GM12878 (cell line): ENCODE results near the gene PPP1R13B. TPM values are rescaled to one million over a fixed set of nuclear protein-coding genes. Genes with fewer than 3 reads are reported as not detected.

Experiments used
- ATAC-seq: fragments of 200-7000 bp; cut with Tn5 transposase; 3 replicates; pipeline ENCODE4 v1.9.1; 2020; ENCODE audit warnings: mild to moderate bottlenecking, moderate library complexity
- BruUV-seq: library from RNA; stranded (reverse); fragments of 400-500 nt; replicated peaks from 2 replicates; lab custom pipeline; 2021; lab: Mats Ljungman, UMichigan
- CTCF ChIA-PET: fragments of 300-600 bp; sonication (Branson Sonifier 250); formaldehyde crosslinking; extraction: SDS; loops from one replicate; lab custom pipeline; 2021; ENCODE audit warnings: inconsistent platforms; lab: Yijun Ruan, JAX
- POLR2A ChIA-PET: fragments of 350-600 bp; formaldehyde crosslinking; extraction: SDS; loops from one replicate; lab custom pipeline; 2021; ENCODE audit warnings: inconsistent platforms; lab: Charles Lee
- RAD21 ChIA-PET: fragments of 300-600 bp; sonication (Branson Sonifier 250); formaldehyde crosslinking; loops from one replicate; lab custom pipeline; 2023; ENCODE audit warnings: antibody characterized with exemption; ENCODE audit not compliant: unreplicated experiment; lab: Charles Lee
- SMC1A ChIA-PET: fragments of 300-600 bp; sonication (Branson Sonifier 250); formaldehyde crosslinking; loops from one replicate; lab custom pipeline; 2023; ENCODE audit not compliant: unreplicated experiment, uncharacterized antibody; lab: Charles Lee
- DNase-seq: peaks from one replicate; pipeline ENCODE4 v3.0.0-alpha.2; 2011; ENCODE audit warnings: low read depth, low spot score
- FAIRE-seq: peaks from 3 replicates; lab custom pipeline; 2011; peaks lifted over from hg19 to GRCh38; lab: Jason Lieb, UNC
- H2AFZ ChIP-seq: 2 replicates; pipeline ENCODE4 v1.6.0; 2011; ENCODE audit warnings: low read depth, low read length, control low read depth; ENCODE audit not compliant: control insufficient read depth
- H3K27ac ChIP-seq: 2 replicates; pipeline ENCODE4 v1.5.1; 2011; ENCODE audit warnings: control low read depth; ENCODE audit not compliant: control insufficient read depth, insufficient read depth
- H3K27me3 ChIP-seq, 2 experiments: replicated peaks in 1 of 2; 2 replicates each; pipeline versions ENCODE4 v1.6.0 to v1.6.1; 2011; ENCODE audit warnings: low read length in 1 of 2; ENCODE audit not compliant: control insufficient read depth in 2 of 2, insufficient read depth in 2 of 2
- H3K36me3 ChIP-seq, 2 experiments: 2 replicates each; pipeline ENCODE4 v1.5.1; 2011; ENCODE audit warnings: low read length in 1 of 2; ENCODE audit not compliant: control insufficient read depth in 2 of 2, insufficient read depth in 2 of 2
- H3K4me1 ChIP-seq: 2 replicates; pipeline ENCODE4 v1.6.1; 2011; ENCODE audit warnings: mild to moderate bottlenecking, low read length, moderate library complexity, mixed read lengths; ENCODE audit not compliant: control insufficient read depth, insufficient read depth
- H3K4me2 ChIP-seq: 2 replicates; pipeline ENCODE4 v1.6.0; 2011; ENCODE audit warnings: control low read depth; ENCODE audit not compliant: control insufficient read depth, insufficient read depth
- H3K4me3 ChIP-seq: fragments of 200-600 bp; sonication (generic); 2 replicates; pipeline ENCODE4 v1.5.1; 2016
- H3K79me2 ChIP-seq: 2 replicates; pipeline ENCODE4 v1.6.0; 2011; ENCODE audit warnings: low read length; ENCODE audit not compliant: control insufficient read depth, insufficient read depth
- H3K9ac ChIP-seq: 2 replicates; pipeline ENCODE4 v1.8.0; 2011; ENCODE audit warnings: low read length, control low read depth, mixed read lengths; ENCODE audit not compliant: control insufficient read depth, insufficient read depth
- H3K9me3 ChIP-seq: replicated peaks from 3 replicates; pipeline ENCODE4 v1.5.1; 2011; ENCODE audit warnings: mild to moderate bottlenecking, low read length; ENCODE audit not compliant: control insufficient read depth, insufficient read depth
- H4K20me1 ChIP-seq: 2 replicates; pipeline ENCODE4 v1.6.0; 2011; ENCODE audit not compliant: control insufficient read depth, insufficient read depth
- SREBF2 ChIP-seq: IDR thresholded peaks from 2 replicates; pipeline ENCODE4 v1.6.1; 2012; ENCODE audit warnings: mild to moderate bottlenecking, low read length
- SUZ12 ChIP-seq: fragments of 200-600 bp; sonication (generic); IDR thresholded peaks from one replicate; pipeline ENCODE4 v1.6.1; 2018; ENCODE audit warnings: antibody characterized with exemption, mild to moderate bottlenecking; ENCODE audit not compliant: unreplicated experiment
- WGBS: methylation state at CpG from one replicate; pipeline ENCODE4 v1.1.6; 2016; ENCODE audit warnings: low lambda C conversion rate; ENCODE audit not compliant: insufficient replicate concordance, insufficient coverage; ENCODE audit errors: missing lambda C conversion rate; 5-methylcytosine and 5-hydroxymethylcytosine counted together
- in situ Hi-C: fragments of 300-500 bp; cut with MboI; formaldehyde crosslinking; loops from 9 replicates; pipeline ENCODE4 v1.14.3; 2018; ENCODE audit warnings: mixed read lengths
- intact Hi-C: fragments of 100-400 bp; cut with micrococcal nuclease; formaldehyde crosslinking; loops from one replicate; pipeline ENCODE4 v1.14.2; 2022; ENCODE audit not compliant: unreplicated experiment
- polyA plus RNA-seq, 11 experiments: library from polyadenylated mRNA; depleted of rRNA in 4 of 11; unstranded in 6 of 11; stranded (reverse) in 5 of 11; fragments of >200 nt; fragmentation: Nextera tagmentation in 4 of 11; fragmentation: Illumina TruSeq in 1 of 11; extraction: Ambion mirVana in 4 of 11; extraction: Trizol in 1 of 11; gene quantifications; 1 replicate in 1 of 11; 2 replicates in 10 of 11; pipeline versions ENCODE4 v1.2.1 to v1.2.3, GENCODE V29; 2011 to 2016; ENCODE audit warnings: inconsistent platforms in 2 of 11, missing spikeins in 2 of 11, low read depth in 1 of 11
- total RNA-seq, 4 experiments: library from RNA; depleted of rRNA in 3 of 4; stranded (reverse); fragments of >200 nt in 3 of 4; fragmentation: Illumina TruSeq in 1 of 4; extraction: Trizol in 1 of 4; gene quantifications; 2 replicates each; pipeline versions ENCODE4 v1.2.1 to v1.2.3, GENCODE V29; 2013 to 2021

The PPP1R13B gene
- total and polyA plus RNA-seq, 10 of the 15 experiments (the other 5 are each of a cell fraction or from before 2014, with no cell fraction given), result 0.16 to 8.1 (median 3.2) TPM

- Histone ChIP-seq H3K9ac (no peak overlapping the region), H3K4me2 (no peak overlapping the region), H3K9me3 (no peaks in the 10 kb centered on the region), H3K4me3 (no peak overlapping the region), H3K36me3 (no peaks in the 10 kb centered on the region; a peak in 2 of 4 replicates), H2AFZ (no peak overlapping the region), H3K4me1 (no peaks in the 10 kb centered on the region), H3K79me2 (no peaks in the 10 kb centered on the region), H3K27ac (no peak overlapping the region), H3K27me3 (no peaks in the 10 kb centered on the region), H4K20me1 (no peaks in the 10 kb centered on the region)
- in situ Hi-C loops (no loop called here), intact Hi-C loops (no loop called here)
- ChIA-PET SMC1A (interaction anchor here (1.1 kb wide), 1 partner anchor 67 kb away, joined by 3 read pairs; no protein-coding TSS in a partner anchor), POLR2A (no interaction called here), CTCF (no interaction called here), RAD21 (no interaction called here)
- no peak for DNase-seq
- no peak for ATAC-seq
- BruUV-seq, result no TSS peak
- TF ChIP-seq SREBF2, result no peak
- no peak for FAIRE-seq
- 90% methylated on average over 34 of the region's 34 CpGs for WGBS
These were observed 108.5 kb downstream of the PPP1R13B start for GRCh38 chr14:103738701-103739451.

DNA sequence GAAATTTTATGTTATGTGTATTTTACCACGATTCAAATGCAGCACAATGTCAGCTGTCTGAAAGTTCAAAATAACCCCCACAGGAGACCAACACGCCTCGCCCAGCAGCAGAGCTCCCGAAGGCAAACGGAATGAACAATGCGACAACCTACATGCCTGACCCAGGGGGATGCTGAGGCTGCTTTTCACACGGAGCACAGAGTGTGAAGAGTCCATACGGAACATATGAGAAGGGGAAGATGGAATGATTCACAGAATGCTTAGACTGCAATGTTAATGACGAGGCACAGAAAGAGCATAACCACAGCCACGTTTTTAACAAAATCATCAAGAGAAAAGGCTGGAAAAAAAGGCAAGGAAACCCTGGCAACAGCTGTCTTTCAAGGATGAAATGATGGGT is 109.2 kb downstream of the PPP1R13B start:
- ChIA-PET POLR2A (no interaction called here), CTCF (no interaction called here), RAD21 (no interaction called here), SMC1A (no interaction called here)
- FAIRE-seq (no peak), ATAC-seq (no peak), DNase-seq (no peak)
- no peaks in the 10 kb centered on the region for H3K27me3 ChIP-seq
- H2AFZ ChIP-seq, result no peak overlapping the region
- H3K79me2 ChIP-seq, result no peaks in the 10 kb centered on the region
- peaks cover 0 to 3% of the 10 kb centered on the region in 2 experiments; a peak in 2 of 4 replicates for H3K36me3 ChIP-seq
- no peak for TF ChIP-seq SUZ12
- no peaks in the 10 kb centered on the region for H4K20me1 ChIP-seq
- in situ Hi-C loops, result no loop called here
- no peak overlapping the region for H3K27ac ChIP-seq
- H3K4me1 ChIP-seq, result no peaks in the 10 kb centered on the region
- H3K4me2 ChIP-seq, result no peak overlapping the region
- no TSS peak for BruUV-seq
- 75% methylated on average over 10 of the region's 10 CpGs for WGBS
- no peaks in the 10 kb centered on the region for H3K9me3 ChIP-seq
- intact Hi-C loops, result no loop called here
- H3K4me3 ChIP-seq, result no peak overlapping the region
- H3K9ac ChIP-seq, result no peak overlapping the region
